C4-2B (cell line): ENCODE measurements around the gene PRKCI.

Source experiments
- ZFX ChIP-seq: fragments of 450-650 bp; IDR thresholded peaks from 2 replicates; pipeline ENCODE4 v1.6.1; 2017
- TF ChIP-seq, protein P1 (sequence below): fragments of 450-650 bp; conservative IDR thresholded peaks from 2 replicates; pipeline ENCODE4 v1.5.1; 2017; ENCODE audit warnings: mild to moderate bottlenecking

DNA sequence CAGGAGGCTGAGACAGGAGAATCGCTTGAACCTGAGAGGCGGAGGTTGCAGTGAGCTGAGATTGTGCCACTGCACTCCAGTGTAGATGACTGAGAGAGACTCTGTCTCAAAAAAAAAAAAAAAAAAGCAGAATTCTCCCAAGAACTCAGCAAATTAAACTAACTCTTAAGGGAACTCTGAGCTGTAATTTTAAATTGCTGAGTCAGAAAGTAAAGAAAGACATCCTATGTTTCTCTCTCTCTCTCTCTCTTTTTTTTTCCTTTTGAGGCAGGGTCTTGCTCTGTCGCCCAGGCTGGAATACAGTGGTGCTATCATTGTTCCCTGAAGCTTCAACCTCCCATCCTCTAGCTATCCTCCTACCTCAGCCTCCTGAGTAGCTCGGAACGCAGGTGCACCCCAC is 20.7 kb upstream of the PRKCI start:
- TF ChIP-seq, protein P1, sequence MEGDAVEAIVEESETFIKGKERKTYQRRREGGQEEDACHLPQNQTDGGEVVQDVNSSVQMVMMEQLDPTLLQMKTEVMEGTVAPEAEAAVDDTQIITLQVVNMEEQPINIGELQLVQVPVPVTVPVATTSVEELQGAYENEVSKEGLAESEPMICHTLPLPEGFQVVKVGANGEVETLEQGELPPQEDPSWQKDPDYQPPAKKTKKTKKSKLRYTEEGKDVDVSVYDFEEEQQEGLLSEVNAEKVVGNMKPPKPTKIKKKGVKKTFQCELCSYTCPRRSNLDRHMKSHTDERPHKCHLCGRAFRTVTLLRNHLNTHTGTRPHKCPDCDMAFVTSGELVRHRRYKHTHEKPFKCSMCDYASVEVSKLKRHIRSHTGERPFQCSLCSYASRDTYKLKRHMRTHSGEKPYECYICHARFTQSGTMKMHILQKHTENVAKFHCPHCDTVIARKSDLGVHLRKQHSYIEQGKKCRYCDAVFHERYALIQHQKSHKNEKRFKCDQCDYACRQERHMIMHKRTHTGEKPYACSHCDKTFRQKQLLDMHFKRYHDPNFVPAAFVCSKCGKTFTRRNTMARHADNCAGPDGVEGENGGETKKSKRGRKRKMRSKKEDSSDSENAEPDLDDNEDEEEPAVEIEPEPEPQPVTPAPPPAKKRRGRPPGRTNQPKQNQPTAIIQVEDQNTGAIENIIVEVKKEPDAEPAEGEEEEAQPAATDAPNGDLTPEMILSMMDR: no peak
- no peak for TF ChIP-seq ZFX
